ENCODE measurements around the gene ZNF322. TPM values are rescaled to one million over a fixed set of nuclear protein-coding genes. Genes with fewer than 3 reads are reported as not detected.

The ZNF322 gene
- total RNA-seq, 4 donors from 2014 or later = 17.8 to 25.6 (median 22.7) TPM

DNA sequence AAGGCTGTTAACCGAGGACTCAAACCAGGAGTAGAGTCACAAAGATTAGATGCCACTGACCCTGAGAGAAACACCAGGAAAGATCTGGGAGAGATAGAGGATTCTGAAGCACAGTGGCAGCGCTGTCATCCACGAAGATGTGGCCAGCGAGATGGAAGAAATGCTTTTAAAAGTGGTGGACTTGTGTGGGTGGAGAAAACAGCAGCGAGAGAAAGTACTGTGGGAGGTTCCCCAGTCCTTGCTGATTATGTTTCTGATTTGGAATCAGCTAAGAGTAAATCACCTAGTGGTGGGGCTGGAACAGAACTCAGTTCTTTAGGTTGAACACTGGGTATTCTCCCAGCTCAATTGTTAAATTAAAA lies 435 bp upstream of the ZNF322 start:
- Histone ChIP-seq H3K36me3 (peaks cover 0 to 20% of the 10 kb centered on the region in 2 donors), H3K4me1 (peaks cover 9 to 48% (median 13%) of the 10 kb centered on the region in 3 donors), H3K4me3 (peak overlapping the region; percentile 65 to 95), H3K27ac (peak overlapping the region; percentile 66 to 90 (median 86)), H3K9me3 (no peaks in the 10 kb centered on the region), H3K27me3 (peaks cover 16% of the 10 kb centered on the region)
- TF ChIP-seq, protein P1, sequence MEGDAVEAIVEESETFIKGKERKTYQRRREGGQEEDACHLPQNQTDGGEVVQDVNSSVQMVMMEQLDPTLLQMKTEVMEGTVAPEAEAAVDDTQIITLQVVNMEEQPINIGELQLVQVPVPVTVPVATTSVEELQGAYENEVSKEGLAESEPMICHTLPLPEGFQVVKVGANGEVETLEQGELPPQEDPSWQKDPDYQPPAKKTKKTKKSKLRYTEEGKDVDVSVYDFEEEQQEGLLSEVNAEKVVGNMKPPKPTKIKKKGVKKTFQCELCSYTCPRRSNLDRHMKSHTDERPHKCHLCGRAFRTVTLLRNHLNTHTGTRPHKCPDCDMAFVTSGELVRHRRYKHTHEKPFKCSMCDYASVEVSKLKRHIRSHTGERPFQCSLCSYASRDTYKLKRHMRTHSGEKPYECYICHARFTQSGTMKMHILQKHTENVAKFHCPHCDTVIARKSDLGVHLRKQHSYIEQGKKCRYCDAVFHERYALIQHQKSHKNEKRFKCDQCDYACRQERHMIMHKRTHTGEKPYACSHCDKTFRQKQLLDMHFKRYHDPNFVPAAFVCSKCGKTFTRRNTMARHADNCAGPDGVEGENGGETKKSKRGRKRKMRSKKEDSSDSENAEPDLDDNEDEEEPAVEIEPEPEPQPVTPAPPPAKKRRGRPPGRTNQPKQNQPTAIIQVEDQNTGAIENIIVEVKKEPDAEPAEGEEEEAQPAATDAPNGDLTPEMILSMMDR (IDR thresholded peaks at IDR 0.05) = peak in 3 of 4 experiments; percentile 24 to 36 (median 29)
- TF ChIP-seq EP300 (IDR thresholded peaks at IDR 0.05) (no peak), POLR2A (IDR thresholded peaks at IDR 0.05) (no peak), POLR2AphosphoS5 (IDR thresholded peaks at IDR 0.05) (no peak)
- ATAC-seq = peak; percentile 34
- 0% methylated on average over 4 of the region's 5 CpGs for WGBS, 2 donors (ENCODE audit: low coverage in 1 of 2)

DNA sequence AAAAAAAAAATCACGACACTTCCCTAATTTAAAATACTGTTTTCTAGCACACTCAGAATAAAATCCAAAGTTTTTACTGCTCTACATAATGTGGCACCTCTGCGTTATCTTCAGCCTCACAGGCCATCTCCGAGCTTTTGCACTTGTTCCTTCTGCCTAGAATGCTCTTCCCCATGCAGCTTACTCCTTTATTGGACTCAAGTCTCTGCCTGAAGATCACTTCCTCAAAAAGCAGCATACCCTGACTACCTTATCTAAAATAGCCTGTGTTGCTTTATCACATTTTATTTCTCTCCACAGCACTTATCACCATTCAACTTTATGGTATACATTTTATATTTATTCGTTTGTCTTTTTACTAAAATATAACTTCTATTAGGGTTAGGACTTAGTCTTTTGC lies 2.3 kb downstream of the ZNF322 start:
- Histone ChIP-seq H3K9me3 (no peaks in the 10 kb centered on the region), H3K36me3 (peaks cover 7 to 47% of the 10 kb centered on the region in 2 donors), H3K27me3 (no peaks in the 10 kb centered on the region), H3K27ac (no peak overlapping the region), H3K4me1 (peaks cover 9 to 56% (median 13%) of the 10 kb centered on the region in 3 donors), H3K4me3 (no peak overlapping the region)
- 87 to 90% methylated on average over 4 of the region's 4 CpGs for WGBS, 2 donors (ENCODE audit: low coverage in 1 of 2)
- ATAC-seq = no peak
- TF ChIP-seq, protein P1 (IDR thresholded peaks at IDR 0.05) = no peak
- TF ChIP-seq POLR2A (IDR thresholded peaks at IDR 0.05) (no peak), POLR2AphosphoS5 (IDR thresholded peaks at IDR 0.05) (no peak), EP300 (IDR thresholded peaks at IDR 0.05) (no peak)

DNA sequence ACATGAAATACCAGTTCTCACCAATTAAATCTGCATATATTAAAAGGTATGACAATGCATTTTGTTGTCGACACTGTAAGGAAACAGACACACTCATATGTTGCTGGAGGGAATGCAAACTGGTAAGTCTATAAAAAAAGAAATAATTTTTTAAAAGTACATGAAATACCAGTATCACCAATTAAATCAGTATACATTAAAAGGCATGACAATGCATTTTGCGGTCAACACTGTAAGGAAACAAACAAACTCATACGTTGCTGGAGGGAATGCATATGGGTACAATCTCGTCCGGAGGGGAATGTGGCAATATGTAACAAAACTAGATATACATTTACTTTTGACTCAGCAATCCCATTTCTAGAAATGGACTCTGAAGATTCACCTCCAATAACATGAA lies 6.5 kb downstream of the ZNF322 start:
- H3K27me3 ChIP-seq = no peaks in the 10 kb centered on the region
- H3K4me1 ChIP-seq = peaks cover 2 to 44% (median 5%) of the 10 kb centered on the region in 3 donors
- TF ChIP-seq, protein P1 (IDR thresholded peaks at IDR 0.05) = no peak
- TF ChIP-seq POLR2AphosphoS5 (IDR thresholded peaks at IDR 0.05) = no peak
- no peak for TF ChIP-seq POLR2A (IDR thresholded peaks at IDR 0.05)
- TF ChIP-seq EP300 (IDR thresholded peaks at IDR 0.05) = no peak
- peaks cover 7 to 57% of the 10 kb centered on the region in 2 donors for H3K36me3 ChIP-seq
- H3K4me3 ChIP-seq = no peak overlapping the region
- WGBS, 2 donors (ENCODE audit: low coverage in 1 of 2) = 95% methylated on average over 5 of the region's 5 CpGs
- no peak for ATAC-seq
- H3K27ac ChIP-seq = no peak overlapping the region
- H3K9me3 ChIP-seq = no peaks in the 10 kb centered on the region

DNA sequence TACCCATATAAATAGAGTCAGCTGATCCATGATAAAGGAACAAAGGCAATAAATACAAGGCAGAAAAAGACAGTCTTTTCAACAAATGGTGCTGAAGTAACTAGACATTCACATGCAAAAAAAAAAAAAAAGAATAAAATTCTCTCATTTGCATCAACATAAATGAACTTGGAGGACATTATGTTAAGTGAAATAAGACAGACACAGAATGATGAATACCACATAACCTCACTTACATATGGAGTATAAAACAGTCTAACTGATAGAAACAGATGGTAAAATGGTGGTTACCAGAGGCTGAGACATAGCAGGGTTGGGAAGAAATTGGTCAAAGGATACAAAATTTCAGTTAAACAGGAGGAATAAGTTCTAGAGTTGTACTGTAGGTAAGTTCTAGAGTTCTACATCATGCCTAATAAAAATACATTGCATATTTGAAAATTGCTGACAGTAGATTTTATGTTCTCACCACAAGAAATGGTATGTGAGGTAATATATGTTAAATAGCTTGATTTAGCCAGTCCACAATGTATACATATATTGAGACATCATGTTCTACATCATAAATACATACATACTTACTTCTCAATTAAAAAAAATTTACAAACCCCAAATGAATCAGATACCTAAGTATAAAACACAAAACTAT lies 8.3 kb downstream of the ZNF322 start:
- TF ChIP-seq POLR2A (IDR thresholded peaks at IDR 0.05) (no peak), EP300 (IDR thresholded peaks at IDR 0.05) (no peak), POLR2AphosphoS5 (IDR thresholded peaks at IDR 0.05) (no peak)
- TF ChIP-seq, protein P1 (IDR thresholded peaks at IDR 0.05) = no peak
- peaks cover 0 to 27% (median 0%) of the 10 kb centered on the region in 3 donors for H3K4me1 ChIP-seq
- no peak overlapping the region for H3K4me3 ChIP-seq
- no peaks in the 10 kb centered on the region for H3K27me3 ChIP-seq
- ATAC-seq = no peak
- H3K36me3 ChIP-seq = peaks cover 7 to 49% of the 10 kb centered on the region in 2 donors
- no peak overlapping the region for H3K27ac ChIP-seq
- H3K9me3 ChIP-seq = no peaks in the 10 kb centered on the region

DNA sequence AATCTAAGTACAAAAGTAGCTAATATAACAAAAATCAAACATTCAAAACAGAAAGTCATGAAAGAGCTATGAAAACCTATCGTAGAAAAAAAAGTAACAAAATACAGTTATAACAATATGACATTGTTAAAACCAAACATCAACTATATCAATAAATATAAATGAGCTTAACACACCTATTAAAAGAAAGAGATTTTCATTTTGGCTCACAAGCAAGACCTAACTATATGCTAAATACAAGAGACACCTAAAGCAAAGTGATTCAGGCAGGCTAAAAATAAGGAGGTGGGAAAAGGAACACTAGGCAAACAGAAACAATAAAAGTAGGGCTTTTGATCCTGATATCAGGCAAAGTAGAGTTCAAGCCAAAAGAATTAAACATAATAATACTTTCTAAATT lies 13.5 kb downstream of the ZNF322 start:
- no peak for ATAC-seq
- TF ChIP-seq, protein P1 (IDR thresholded peaks at IDR 0.05) = no peak
- TF ChIP-seq EP300 (IDR thresholded peaks at IDR 0.05) (no peak), POLR2A (IDR thresholded peaks at IDR 0.05) (no peak), POLR2AphosphoS5 (IDR thresholded peaks at IDR 0.05) (no peak)
- Histone ChIP-seq H3K4me3 (no peak overlapping the region), H3K27ac (no peak overlapping the region), H3K36me3 (peaks cover 7 to 34% of the 10 kb centered on the region in 2 donors), H3K27me3 (no peaks in the 10 kb centered on the region), H3K9me3 (no peaks in the 10 kb centered on the region), H3K4me1 (peaks cover 0 to 3% (median 0%) of the 10 kb centered on the region in 3 donors)
- WGBS, 2 donors (ENCODE audit: low coverage in 1 of 2) = 100% methylated on average over 1 of the region's 1 CpG
